Stomach (tissue), 4 donors: Measurements from ENCODE around the gene SHISA5.

Source experiments
- CTCF ChIP-seq, 7 experiments: fragments of 450-650 bp in 4 of 7; fragments of 200-600 bp in 3 of 7; sonication (generic) in 3 of 7; IDR thresholded peaks; one replicate each; pipeline ENCODE4 v1.5.1; 2016 to 2019; ENCODE audit warnings: antibody characterized with exemption in 7 of 7, control low read depth in 2 of 7, mild to moderate bottlenecking in 1 of 7
- EP300 ChIP-seq: sonication (generic); formaldehyde crosslinking; IDR thresholded peaks from one replicate; pipeline ENCODE4 v1.6.1; 2017; ENCODE audit warnings: antibody characterized with exemption
- POLR2A ChIP-seq, 4 donors: fragments of 450-650 bp; IDR thresholded peaks; one replicate each; pipeline ENCODE4 v1.6.1; 2016; ENCODE audit warnings: antibody characterized with exemption in 4 of 4, control low read depth in 2 of 4, mild to moderate bottlenecking in 1 of 4, moderate library complexity in 1 of 4
- POLR2AphosphoS5 ChIP-seq, 3 donors: sonication (generic); formaldehyde crosslinking; IDR thresholded peaks; one replicate each; pipeline ENCODE4 v1.6.1; 2016; ENCODE audit warnings: antibody characterized with exemption in 3 of 3

- no peak for TF ChIP-seq CTCF (IDR thresholded peaks at IDR 0.05)
- TF ChIP-seq POLR2A (IDR thresholded peaks at IDR 0.05): no peak
- no peak for TF ChIP-seq POLR2AphosphoS5 (IDR thresholded peaks at IDR 0.05)
- TF ChIP-seq EP300: no peak
These were observed 27.4 kb downstream of the SHISA5 start for GRCh38 chr3:48476426-48477053.
